Tibial nerve (tissue), 4 donors: Measurements from ENCODE around the gene GMPPA. TPM values are rescaled to one million over a fixed set of nuclear protein-coding genes. Genes with fewer than 3 reads are reported as not detected.

Experiments used
- DNase-seq, 2 donors: peaks; one replicate each; pipeline ENCODE4 v3.0.0-alpha.2; 2019; ENCODE audit warnings: low spot score in 2 of 2
- H3K27ac ChIP-seq, 4 donors: fragments of 200-600 bp; sonication (generic) in 3 of 4; one replicate each; pipeline ENCODE4 v1.5.1; 2017 to 2019; ENCODE audit warnings: mild to moderate bottlenecking in 1 of 4
- H3K27me3 ChIP-seq, 2 donors: fragments of 200-600 bp; sonication (generic) in 1 of 2; one replicate each; pipeline versions ENCODE4 v1.5.1 to v1.6.0; 2017 to 2019
- H3K36me3 ChIP-seq, 3 donors: fragments of 200-600 bp; sonication (generic); one replicate each; pipeline ENCODE4 v1.5.1; 2018 to 2019
- H3K4me1 ChIP-seq, 4 donors: fragments of 200-600 bp; sonication (generic) in 3 of 4; one replicate each; pipeline ENCODE4 v1.5.1; 2017 to 2019
- H3K4me3 ChIP-seq, 4 donors: fragments of 200-600 bp; sonication (generic) in 3 of 4; one replicate each; pipeline ENCODE4 v1.5.1; 2017 to 2019; ENCODE audit warnings: mild to moderate bottlenecking in 1 of 4, moderate library complexity in 1 of 4
- H3K9me3 ChIP-seq, 4 donors: fragments of 200-600 bp; sonication (generic) in 3 of 4; one replicate each; pipeline ENCODE4 v1.5.1; 2017 to 2019
- CTCF ChIP-seq, 5 experiments: fragments of 200-600 bp in 3 of 5; fragments of 450-650 bp in 2 of 5; sonication (generic) in 3 of 5; IDR thresholded peaks; one replicate each; pipeline ENCODE4 v1.5.1; 2016 to 2019; ENCODE audit warnings: antibody characterized with exemption in 5 of 5, mild to moderate bottlenecking in 3 of 5, moderate library complexity in 2 of 5
- EP300 ChIP-seq, 2 donors: sonication (generic); formaldehyde crosslinking; IDR thresholded peaks; one replicate each; pipeline ENCODE4 v1.6.1; 2017; ENCODE audit warnings: antibody characterized with exemption in 2 of 2, mild to moderate bottlenecking in 1 of 2
- POLR2A ChIP-seq, 2 donors: fragments of 450-650 bp; IDR thresholded peaks; one replicate each; pipeline ENCODE4 v1.6.1; 2017; ENCODE audit warnings: antibody characterized with exemption in 2 of 2, mild to moderate bottlenecking in 2 of 2, moderate library complexity in 2 of 2
- WGBS, 2 donors: methylation state at CpG; one replicate each; pipeline ENCODE4 v1.1.5; 2018; 5-methylcytosine and 5-hydroxymethylcytosine counted together
- total RNA-seq, 4 donors: library from RNA; depleted of rRNA; stranded (reverse); fragments of >200 nt; gene quantifications; one replicate each; pipeline ENCODE4 v1.1.0, GENCODE V29; 2016

Gene GMPPA
- total RNA-seq, 4 donors from 2014 or later: 18.8 to 29.7 (median 27.8) TPM

- WGBS, 2 donors: 27 to 41% methylated on average over 7 to 9 of the region's 9 CpGs
- Histone ChIP-seq H3K4me1 (peaks cover 0 to 50% (median 29%) of the 10 kb centered on the region in 4 donors), H3K27me3 (no peaks in the 10 kb centered on the region), H3K27ac (peak overlapping the region; percentile 24 to 97 (median 58)), H3K36me3 (peaks cover 0 to 26% (median 0%) of the 10 kb centered on the region in 3 donors), H3K9me3 (no peaks in the 10 kb centered on the region), H3K4me3 (no peak overlapping the region)
- no peak for TF ChIP-seq POLR2A (IDR thresholded peaks at IDR 0.05)
- no peak for TF ChIP-seq EP300 (IDR thresholded peaks at IDR 0.05)
- no peak for TF ChIP-seq CTCF (IDR thresholded peaks at IDR 0.05)
- DNase-seq: no peak
These were observed 38.3 kb downstream of the GMPPA start for GRCh38 chr2:219536967-219537366.

DNA sequence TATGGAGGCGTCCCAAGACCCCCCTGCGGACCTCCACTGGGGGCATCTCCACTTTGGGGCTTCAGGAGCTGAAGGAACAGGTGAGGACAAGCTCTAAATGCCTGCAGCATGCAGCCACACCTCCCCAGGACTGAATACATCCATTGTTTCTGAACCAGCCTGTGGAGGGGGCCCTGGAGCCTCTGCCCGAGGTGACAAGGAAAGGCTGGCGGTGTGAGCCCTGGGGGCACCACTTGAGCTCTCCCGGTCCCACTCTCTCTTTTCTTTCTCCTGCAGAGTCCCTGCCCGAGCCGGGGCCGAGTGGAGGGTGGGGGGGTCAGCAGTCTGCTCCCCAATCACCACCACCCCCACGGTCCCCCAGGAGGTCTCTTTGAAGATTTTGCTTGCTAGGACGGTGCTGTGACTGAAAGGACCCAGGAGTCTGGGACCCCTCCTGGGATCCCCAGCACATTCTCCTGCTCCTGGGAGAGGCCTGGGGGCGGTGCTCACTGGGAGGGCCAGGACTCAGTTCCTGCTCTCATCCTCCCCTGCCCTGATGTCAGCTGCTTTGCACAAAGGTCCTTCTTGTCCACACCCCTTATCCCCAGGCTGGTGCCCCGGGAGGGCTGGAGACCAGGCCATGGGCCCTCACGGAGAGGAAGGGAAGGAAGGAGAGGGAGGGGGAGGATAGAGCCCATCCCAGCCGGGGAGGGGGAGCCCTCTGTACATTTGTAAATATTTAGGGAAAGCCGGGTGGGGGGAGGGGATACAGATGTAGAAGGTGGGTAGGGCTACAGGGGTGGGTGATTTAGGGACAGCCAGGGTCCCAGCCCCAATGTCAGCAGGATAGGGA, 39.2 kb downstream of the GMPPA start:
- no peaks in the 10 kb centered on the region for H3K27me3 ChIP-seq
- no peak for DNase-seq
- peaks cover 0 to 59% (median 34%) of the 10 kb centered on the region in 4 donors for H3K4me1 ChIP-seq
- H3K27ac ChIP-seq: peak overlapping the region; percentile 38 to 97 (median 80)
- H3K9me3 ChIP-seq: no peaks in the 10 kb centered on the region
- 27 to 40% methylated on average over 15 of the region's 15 CpGs for WGBS, 2 donors
- peaks cover 0 to 26% (median 0%) of the 10 kb centered on the region in 3 donors for H3K36me3 ChIP-seq
- TF ChIP-seq POLR2A (IDR thresholded peaks at IDR 0.05) (no peak), CTCF (IDR thresholded peaks at IDR 0.05) (no peak), EP300 (IDR thresholded peaks at IDR 0.05) (no peak)
- H3K4me3 ChIP-seq: no peak overlapping the region

DNA sequence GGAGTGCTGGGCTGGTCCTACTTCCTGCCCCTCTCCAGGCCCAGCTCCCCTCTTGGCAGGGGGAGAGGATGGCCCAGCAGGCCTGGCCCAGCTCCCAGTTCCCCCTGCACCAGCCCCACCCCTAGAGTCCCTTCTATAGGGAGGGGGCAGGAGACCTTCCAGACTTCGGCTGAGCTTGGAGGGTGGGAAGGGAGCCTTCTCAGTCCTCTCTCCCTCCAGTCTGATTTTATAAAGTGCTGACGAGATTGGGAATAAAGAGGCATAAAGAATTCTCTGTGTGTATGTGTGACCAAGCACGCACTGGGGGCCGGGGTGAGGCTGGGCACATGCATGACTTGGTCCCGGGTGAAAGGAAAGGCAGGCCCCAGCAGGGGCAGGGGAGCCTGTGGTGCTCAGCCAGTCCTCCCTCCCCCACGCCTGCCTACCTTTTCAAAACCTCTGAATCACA, 39.8 kb downstream of the GMPPA start:
- H3K4me3 ChIP-seq: no peak overlapping the region
- peak in 1 of 2 donors; percentile 72 for TF ChIP-seq EP300 (IDR thresholded peaks at IDR 0.05)
- TF ChIP-seq CTCF (IDR thresholded peaks at IDR 0.05): no peak
- no peak for DNase-seq
- peaks cover 0 to 61% (median 34%) of the 10 kb centered on the region in 4 donors for H3K4me1 ChIP-seq
- H3K36me3 ChIP-seq: peaks cover 0 to 26% (median 0%) of the 10 kb centered on the region in 3 donors
- H3K9me3 ChIP-seq: no peaks in the 10 kb centered on the region
- WGBS, 2 donors: 47 to 51% methylated on average over 6 of the region's 6 CpGs
- H3K27me3 ChIP-seq: no peaks in the 10 kb centered on the region
- H3K27ac ChIP-seq: peak overlapping the region; percentile 38 to 97 (median 80)

DNA sequence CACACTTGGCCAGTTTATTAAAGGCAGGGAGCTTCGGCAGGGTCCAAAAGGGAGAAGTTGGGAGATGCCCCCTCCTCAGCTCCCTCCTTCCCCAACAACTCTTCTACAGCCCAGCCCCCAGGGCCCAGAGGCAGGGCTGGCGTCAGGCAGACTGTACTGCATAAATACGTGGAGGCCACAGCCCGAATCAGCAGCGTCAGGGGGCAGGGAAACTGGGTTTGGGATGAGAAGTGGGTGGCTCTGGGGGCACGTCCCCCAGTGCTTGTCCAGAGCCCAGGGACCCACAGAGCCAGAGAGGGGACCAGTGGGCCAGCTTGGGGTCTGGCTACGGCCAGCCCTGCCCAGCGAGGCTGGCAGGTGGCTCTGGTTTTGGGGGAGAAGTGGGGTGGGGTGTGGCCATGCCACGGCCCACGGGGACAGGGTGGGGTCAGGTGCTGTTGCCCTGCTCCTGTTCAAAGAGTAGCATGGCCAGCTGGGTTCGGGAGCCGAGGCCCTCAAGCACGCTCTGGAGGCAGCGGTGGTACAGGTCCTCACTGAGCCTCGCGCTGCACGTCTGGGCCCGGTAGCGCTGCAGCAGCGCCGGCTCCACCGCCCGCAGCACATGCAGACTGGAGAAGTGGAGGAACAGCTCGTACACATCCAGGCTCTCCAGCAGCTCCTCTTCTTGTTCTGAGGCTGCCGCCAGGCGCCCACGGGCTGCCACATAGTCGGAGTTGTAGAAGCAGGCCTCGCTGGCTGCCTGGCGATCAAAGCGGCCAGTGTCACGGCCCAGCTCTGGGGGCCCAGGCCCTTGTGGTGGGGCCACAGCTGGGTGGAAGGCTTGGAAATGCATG, 40.5 kb downstream of the GMPPA start:
- 37 to 73% methylated on average over 7 to 30 of the region's 32 CpGs for WGBS, 2 donors
- TF ChIP-seq EP300 (IDR thresholded peaks at IDR 0.05): no peak
- TF ChIP-seq POLR2A (IDR thresholded peaks at IDR 0.05): no peak
- no peak for TF ChIP-seq CTCF (IDR thresholded peaks at IDR 0.05)
- no peak overlapping the region for H3K4me3 ChIP-seq
- peaks cover 0 to 26% (median 0%) of the 10 kb centered on the region in 3 donors for H3K36me3 ChIP-seq
- H3K9me3 ChIP-seq: no peaks in the 10 kb centered on the region
- no peaks in the 10 kb centered on the region for H3K27me3 ChIP-seq
- DNase-seq: no peak
- peak overlapping the region; percentile 38 to 97 (median 80) for H3K27ac ChIP-seq
- peaks cover 0 to 64% (median 36%) of the 10 kb centered on the region in 4 donors for H3K4me1 ChIP-seq
